Panc1 (cell line): ENCODE results near the gene URAD. TPM values are rescaled to one million over a fixed set of nuclear protein-coding genes. Genes with fewer than 3 reads are reported as not detected.

Experiments
- ATAC-seq: fragments of 200-7000 bp; cut with Tn5 transposase; 2 replicates; pipeline ENCODE4 v1.9.1; 2020; ENCODE audit warnings: mild to moderate bottlenecking, moderate library complexity
- BruUV-seq: library from RNA; stranded (reverse); fragments of 400-500 nt; replicated peaks from 2 replicates; lab custom pipeline; 2021; lab: Mats Ljungman, UMichigan
- CTCF ChIA-PET: fragments of 300-600 bp; sonication (Branson Sonifier 250); formaldehyde crosslinking; loops from one replicate; lab custom pipeline; 2022; ENCODE audit warnings: antibody characterized with exemption; lab: Charles Lee
- POLR2A ChIA-PET: fragments of 300-600 bp; sonication (Branson Sonifier 250); formaldehyde crosslinking; loops from one replicate; lab custom pipeline; 2022; ENCODE audit warnings: antibody characterized with exemption; lab: Charles Lee
- DNase-seq: peaks from one replicate; pipeline ENCODE4 v3.0.0-alpha.2; 2010; ENCODE audit warnings: low read depth, low spot score
- H3K27ac ChIP-seq: 2 replicates; pipeline ENCODE4 v1.5.1; 2011; ENCODE audit warnings: mild to moderate bottlenecking, low read length, inconsistent platforms
- H3K27me3 ChIP-seq: fragments of 200-500 bp; sonication (Bioruptor generic); 2 replicates; pipeline ENCODE4 v1.6.0; 2014; ENCODE audit warnings: low read length, inconsistent platforms; ENCODE audit not compliant: control insufficient read depth, insufficient read depth
- H3K36me3 ChIP-seq: fragments of 200-500 bp; sonication (Bioruptor generic); 2 replicates; pipeline ENCODE4 v1.5.1; 2014; ENCODE audit warnings: inconsistent platforms, mild to moderate bottlenecking, low read length, moderate library complexity; ENCODE audit not compliant: control insufficient read depth, insufficient read depth
- H3K4me1 ChIP-seq: 2 replicates; pipeline ENCODE4 v1.5.1; 2011; ENCODE audit warnings: inconsistent platforms, mild to moderate bottlenecking, low read length, moderate library complexity; ENCODE audit not compliant: control insufficient read depth, insufficient read depth
- H3K4me3 ChIP-seq, 2 experiments: 2 replicates each; pipeline ENCODE4 v1.5.1; 2011 to 2012; ENCODE audit warnings: low read depth in 2 of 2, low read length in 2 of 2, mild to moderate bottlenecking in 2 of 2, inconsistent platforms in 1 of 2, moderate library complexity in 1 of 2
- H3K9me3 ChIP-seq: fragments of 200-500 bp; sonication (Bioruptor generic); 2 replicates; pipeline ENCODE4 v1.5.1; 2014; ENCODE audit warnings: low read depth, mild to moderate bottlenecking, inconsistent platforms, low read length, moderate library complexity; ENCODE audit not compliant: control insufficient read depth, insufficient read depth
- POLR2AphosphoS5 ChIP-seq: IDR thresholded peaks from 2 replicates; pipeline ENCODE4 v1.6.1; 2012; ENCODE audit warnings: mild to moderate bottlenecking, low read depth, low read length, moderate library complexity
- SIN3A ChIP-seq: IDR thresholded peaks from 2 replicates; pipeline ENCODE4 v1.6.1; 2012; ENCODE audit warnings: low read depth, mild to moderate bottlenecking, low read length, moderate library complexity, borderline replicate concordance; ENCODE audit not compliant: insufficient read depth
- TCF7L2 ChIP-seq: IDR thresholded peaks from 2 replicates; pipeline ENCODE4 v1.6.1; 2011; ENCODE audit warnings: mild to moderate bottlenecking, low read depth, low read length, inconsistent platforms
- in situ Hi-C: cut with HindIII; loops from 2 replicates; pipeline ENCODE4 v1.10.0; 2016; ENCODE audit warnings: low sequenced_read_pairs, low pct_unique_long_range_greater_than_20kb
- intact Hi-C: fragments of 100-400 bp; cut with micrococcal nuclease; formaldehyde crosslinking; loops from one replicate; pipeline ENCODE4 v1.10.0; 2022; ENCODE audit not compliant: unreplicated experiment
- total RNA-seq: library from RNA; stranded (reverse); gene quantifications from one replicate; pipeline ENCODE4 v1.2.1, GENCODE V29; 2021; ENCODE audit not compliant: unreplicated experiment
- TF ChIP-seq, protein P1 (sequence below): fragments of 450-650 bp; IDR thresholded peaks from 2 replicates; pipeline ENCODE4 v1.5.1; 2017; ENCODE audit warnings: mild to moderate bottlenecking
- TF ChIP-seq, protein P2 (sequence below), 2 experiments: IDR thresholded peaks; 2 replicates each; pipeline ENCODE4 v1.6.1; 2011 to 2012; ENCODE audit warnings: low read depth in 2 of 2, control low read depth in 1 of 2, low read length in 1 of 2, mild to moderate bottlenecking in 1 of 2, moderate library complexity in 1 of 2; ENCODE audit not compliant: insufficient read depth in 1 of 2

Gene URAD
- total RNA-seq, 1 experiment from 2014 or later = not detected

DNA sequence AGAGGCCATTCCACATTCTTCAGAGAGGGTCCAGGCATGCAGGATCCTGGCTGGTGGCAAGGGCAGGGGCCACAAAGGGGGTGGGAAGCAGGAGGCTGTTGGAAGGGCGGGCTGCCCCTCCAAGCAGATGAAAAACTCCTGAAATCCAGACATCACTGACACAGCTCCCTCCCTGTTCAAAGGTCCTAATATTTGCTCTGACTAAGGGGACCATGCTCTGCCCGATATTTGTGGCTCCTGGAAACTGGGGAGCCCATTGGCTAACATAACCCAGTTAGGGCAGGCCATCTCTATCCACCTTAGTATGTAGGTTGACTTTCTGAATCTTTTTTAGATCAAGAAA is 16.0 kb downstream of the URAD start:
- no peaks in the 10 kb centered on the region for H3K27me3 ChIP-seq
- POLR2A ChIA-PET = no interaction called here
- H3K36me3 ChIP-seq = no peaks in the 10 kb centered on the region; the same call in 1 of the 2 replicates
- no peak for DNase-seq
- CTCF ChIA-PET = no interaction called here
- no TSS peak for BruUV-seq
- no peak overlapping the region for H3K4me3 ChIP-seq
- no peaks in the 10 kb centered on the region for H3K9me3 ChIP-seq
- intact Hi-C loops = no loop called here
- no peak for ATAC-seq
- in situ Hi-C loops = loop anchor here (25.0 kb wide), 1 partner anchor 135 kb away; no protein-coding TSS in a partner anchor
- no peak for TF ChIP-seq SIN3A
- TF ChIP-seq, protein P1, sequence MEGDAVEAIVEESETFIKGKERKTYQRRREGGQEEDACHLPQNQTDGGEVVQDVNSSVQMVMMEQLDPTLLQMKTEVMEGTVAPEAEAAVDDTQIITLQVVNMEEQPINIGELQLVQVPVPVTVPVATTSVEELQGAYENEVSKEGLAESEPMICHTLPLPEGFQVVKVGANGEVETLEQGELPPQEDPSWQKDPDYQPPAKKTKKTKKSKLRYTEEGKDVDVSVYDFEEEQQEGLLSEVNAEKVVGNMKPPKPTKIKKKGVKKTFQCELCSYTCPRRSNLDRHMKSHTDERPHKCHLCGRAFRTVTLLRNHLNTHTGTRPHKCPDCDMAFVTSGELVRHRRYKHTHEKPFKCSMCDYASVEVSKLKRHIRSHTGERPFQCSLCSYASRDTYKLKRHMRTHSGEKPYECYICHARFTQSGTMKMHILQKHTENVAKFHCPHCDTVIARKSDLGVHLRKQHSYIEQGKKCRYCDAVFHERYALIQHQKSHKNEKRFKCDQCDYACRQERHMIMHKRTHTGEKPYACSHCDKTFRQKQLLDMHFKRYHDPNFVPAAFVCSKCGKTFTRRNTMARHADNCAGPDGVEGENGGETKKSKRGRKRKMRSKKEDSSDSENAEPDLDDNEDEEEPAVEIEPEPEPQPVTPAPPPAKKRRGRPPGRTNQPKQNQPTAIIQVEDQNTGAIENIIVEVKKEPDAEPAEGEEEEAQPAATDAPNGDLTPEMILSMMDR = no peak
- TF ChIP-seq, protein P2, sequence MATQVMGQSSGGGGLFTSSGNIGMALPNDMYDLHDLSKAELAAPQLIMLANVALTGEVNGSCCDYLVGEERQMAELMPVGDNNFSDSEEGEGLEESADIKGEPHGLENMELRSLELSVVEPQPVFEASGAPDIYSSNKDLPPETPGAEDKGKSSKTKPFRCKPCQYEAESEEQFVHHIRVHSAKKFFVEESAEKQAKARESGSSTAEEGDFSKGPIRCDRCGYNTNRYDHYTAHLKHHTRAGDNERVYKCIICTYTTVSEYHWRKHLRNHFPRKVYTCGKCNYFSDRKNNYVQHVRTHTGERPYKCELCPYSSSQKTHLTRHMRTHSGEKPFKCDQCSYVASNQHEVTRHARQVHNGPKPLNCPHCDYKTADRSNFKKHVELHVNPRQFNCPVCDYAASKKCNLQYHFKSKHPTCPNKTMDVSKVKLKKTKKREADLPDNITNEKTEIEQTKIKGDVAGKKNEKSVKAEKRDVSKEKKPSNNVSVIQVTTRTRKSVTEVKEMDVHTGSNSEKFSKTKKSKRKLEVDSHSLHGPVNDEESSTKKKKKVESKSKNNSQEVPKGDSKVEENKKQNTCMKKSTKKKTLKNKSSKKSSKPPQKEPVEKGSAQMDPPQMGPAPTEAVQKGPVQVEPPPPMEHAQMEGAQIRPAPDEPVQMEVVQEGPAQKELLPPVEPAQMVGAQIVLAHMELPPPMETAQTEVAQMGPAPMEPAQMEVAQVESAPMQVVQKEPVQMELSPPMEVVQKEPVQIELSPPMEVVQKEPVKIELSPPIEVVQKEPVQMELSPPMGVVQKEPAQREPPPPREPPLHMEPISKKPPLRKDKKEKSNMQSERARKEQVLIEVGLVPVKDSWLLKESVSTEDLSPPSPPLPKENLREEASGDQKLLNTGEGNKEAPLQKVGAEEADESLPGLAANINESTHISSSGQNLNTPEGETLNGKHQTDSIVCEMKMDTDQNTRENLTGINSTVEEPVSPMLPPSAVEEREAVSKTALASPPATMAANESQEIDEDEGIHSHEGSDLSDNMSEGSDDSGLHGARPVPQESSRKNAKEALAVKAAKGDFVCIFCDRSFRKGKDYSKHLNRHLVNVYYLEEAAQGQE (IDR thresholded peaks at IDR 0.05; ENCODE audit: insufficient read depth in 1 of 2, low read depth in 2 of 2, low read length in 1 of 2) = no peak
- TF ChIP-seq POLR2AphosphoS5 = no peak
- TF ChIP-seq TCF7L2 = no peak
- H3K4me1 ChIP-seq = 0 out of 2 replicates have a peak, but pooled peaks cover 5% of the 10 kb centered on the region
- no peak overlapping the region for H3K27ac ChIP-seq

DNA sequence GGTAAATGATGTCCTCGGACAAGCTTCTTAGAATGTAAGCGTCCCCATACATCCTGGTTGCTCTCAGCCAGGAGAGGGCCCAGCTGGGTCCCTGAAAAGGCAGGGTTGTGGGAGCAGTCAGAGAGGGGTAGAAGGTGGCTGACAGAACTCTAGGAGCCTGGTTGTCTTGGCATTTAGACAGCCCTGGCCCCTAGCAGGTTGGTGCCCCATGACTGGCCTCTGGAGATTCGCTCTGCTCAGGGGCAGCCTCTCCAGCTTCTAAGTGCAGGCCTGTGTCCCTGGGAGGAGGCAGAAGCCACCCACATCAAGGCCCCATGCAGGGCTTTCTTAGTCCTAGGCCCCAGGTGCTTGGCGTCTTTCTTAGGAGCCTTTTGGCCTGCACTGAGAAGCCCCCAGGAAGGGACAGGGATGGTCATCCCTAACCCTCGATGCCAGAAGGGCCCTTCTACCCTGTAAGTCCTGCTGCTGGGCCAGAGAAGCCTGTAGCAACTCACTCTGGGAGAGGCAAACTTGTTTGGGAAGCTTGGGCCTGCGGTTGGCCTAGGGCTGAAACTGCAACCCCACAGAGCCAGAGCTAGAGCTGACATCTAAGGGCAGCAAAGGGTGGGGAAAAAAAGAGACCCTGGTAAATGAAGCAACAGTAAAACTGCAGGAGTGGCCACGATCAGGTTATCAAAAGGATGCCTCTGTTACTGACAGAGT is 16.6 kb downstream of the URAD start:
- H3K9me3 ChIP-seq = no peaks in the 10 kb centered on the region
- no peaks in the 10 kb centered on the region; the same call in 1 of the 2 replicates for H3K36me3 ChIP-seq
- H3K27me3 ChIP-seq = no peaks in the 10 kb centered on the region
- no peak overlapping the region for H3K4me3 ChIP-seq
- H3K27ac ChIP-seq = no peak overlapping the region
- ATAC-seq = no peak
- TF ChIP-seq, protein P1 = no peak
- TF ChIP-seq TCF7L2 (no peak), SIN3A (no peak), POLR2AphosphoS5 (no peak)
- TF ChIP-seq, protein P2 (IDR thresholded peaks at IDR 0.05; ENCODE audit: insufficient read depth in 1 of 2, low read depth in 2 of 2, low read length in 1 of 2) = no peak
- in situ Hi-C loops = loop anchor here (25.0 kb wide), 1 partner anchor 135 kb away; no protein-coding TSS in a partner anchor
- no TSS peak for BruUV-seq
- DNase-seq = no peak
- intact Hi-C loops = no loop called here
- CTCF ChIA-PET = no interaction called here
- POLR2A ChIA-PET = interaction anchor here (0.7 kb wide), 1 partner anchor 34 kb away, joined by 3 read pairs; no protein-coding TSS in a partner anchor
- 0 out of 2 replicates have a peak, but pooled peaks cover 5% of the 10 kb centered on the region for H3K4me1 ChIP-seq
